Measurements from ENCODE around the gene ING4. TPM values are rescaled to one million over a fixed set of nuclear protein-coding genes. Genes with fewer than 3 reads are reported as not detected.

The ING4 gene
- total and polyA plus RNA-seq, 4 donors: 13.9 to 18.1 (median 15.2) TPM

DNA sequence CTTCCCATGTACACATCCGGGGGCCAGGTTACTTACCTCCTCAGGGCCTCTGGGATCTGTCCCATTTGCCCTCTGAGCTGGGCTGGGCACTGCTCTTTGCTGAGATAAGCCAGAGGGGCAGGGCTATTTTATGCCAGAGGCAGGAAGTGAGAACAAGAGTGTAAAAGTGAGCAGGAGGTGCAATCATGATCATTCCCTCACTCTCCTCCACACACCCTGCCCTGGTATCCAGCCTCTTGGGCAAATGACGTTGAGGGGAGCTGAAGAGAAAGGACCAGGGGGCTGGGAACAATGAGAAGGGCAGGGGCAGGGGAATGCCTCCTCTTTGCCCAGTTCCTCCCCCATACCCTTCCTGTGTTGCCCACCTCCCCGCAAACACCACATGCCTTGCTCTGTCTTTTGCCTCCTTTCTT, 31.4 kb downstream of the ING4 start:
- Histone ChIP-seq H3K4me3 (ENCODE audit: low read depth in 1 of 3, low read length in 3 of 3) (no peak overlapping the region), H3K9ac (ENCODE audit: low read depth in 1 of 2, low read length in 2 of 2) (no peak overlapping the region)
- TF ChIP-seq REST (IDR thresholded peaks at IDR 0.05) (no peak), YY1 (IDR thresholded peaks at IDR 0.05) (no peak), ATF3 (IDR thresholded peaks at IDR 0.05) (no peak), NR2F2 (IDR thresholded peaks at IDR 0.05) (no peak), HNF4G (IDR thresholded peaks at IDR 0.05) (no peak), RXRA (IDR thresholded peaks at IDR 0.05) (no peak), JUND (IDR thresholded peaks at IDR 0.05) (no peak), RAD21 (IDR thresholded peaks at IDR 0.05) (no peak), GABPA (IDR thresholded peaks at IDR 0.05 in 1 of 2, conservative IDR thresholded peaks at IDR 0.05 in 1 of 2) (no peak), FOXA1 (IDR thresholded peaks at IDR 0.05) (no peak), EGR1 (IDR thresholded peaks at IDR 0.05; ENCODE audit: low read depth in 2 of 2) (no peak), SP1 (IDR thresholded peaks at IDR 0.05) (no peak), FOXA2 (IDR thresholded peaks at IDR 0.05) (no peak), TAF1 (conservative IDR thresholded peaks at IDR 0.05) (no peak), HNF4A (conservative IDR thresholded peaks at IDR 0.05) (no peak)
- TF ChIP-seq, protein P1, sequence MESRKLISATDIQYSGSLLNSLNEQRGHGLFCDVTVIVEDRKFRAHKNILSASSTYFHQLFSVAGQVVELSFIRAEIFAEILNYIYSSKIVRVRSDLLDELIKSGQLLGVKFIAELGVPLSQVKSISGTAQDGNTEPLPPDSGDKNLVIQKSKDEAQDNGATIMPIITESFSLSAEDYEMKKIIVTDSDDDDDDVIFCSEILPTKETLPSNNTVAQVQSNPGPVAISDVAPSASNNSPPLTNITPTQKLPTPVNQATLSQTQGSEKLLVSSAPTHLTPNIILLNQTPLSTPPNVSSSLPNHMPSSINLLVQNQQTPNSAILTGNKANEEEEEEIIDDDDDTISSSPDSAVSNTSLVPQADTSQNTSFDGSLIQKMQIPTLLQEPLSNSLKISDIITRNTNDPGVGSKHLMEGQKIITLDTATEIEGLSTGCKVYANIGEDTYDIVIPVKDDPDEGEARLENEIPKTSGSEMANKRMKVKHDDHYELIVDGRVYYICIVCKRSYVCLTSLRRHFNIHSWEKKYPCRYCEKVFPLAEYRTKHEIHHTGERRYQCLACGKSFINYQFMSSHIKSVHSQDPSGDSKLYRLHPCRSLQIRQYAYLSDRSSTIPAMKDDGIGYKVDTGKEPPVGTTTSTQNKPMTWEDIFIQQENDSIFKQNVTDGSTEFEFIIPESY (IDR thresholded peaks at IDR 0.05): no peak
- TF ChIP-seq, protein P2, sequence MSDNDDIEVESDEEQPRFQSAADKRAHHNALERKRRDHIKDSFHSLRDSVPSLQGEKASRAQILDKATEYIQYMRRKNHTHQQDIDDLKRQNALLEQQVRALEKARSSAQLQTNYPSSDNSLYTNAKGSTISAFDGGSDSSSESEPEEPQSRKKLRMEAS (IDR thresholded peaks at IDR 0.05): no peak
- TF ChIP-seq, protein P3, sequence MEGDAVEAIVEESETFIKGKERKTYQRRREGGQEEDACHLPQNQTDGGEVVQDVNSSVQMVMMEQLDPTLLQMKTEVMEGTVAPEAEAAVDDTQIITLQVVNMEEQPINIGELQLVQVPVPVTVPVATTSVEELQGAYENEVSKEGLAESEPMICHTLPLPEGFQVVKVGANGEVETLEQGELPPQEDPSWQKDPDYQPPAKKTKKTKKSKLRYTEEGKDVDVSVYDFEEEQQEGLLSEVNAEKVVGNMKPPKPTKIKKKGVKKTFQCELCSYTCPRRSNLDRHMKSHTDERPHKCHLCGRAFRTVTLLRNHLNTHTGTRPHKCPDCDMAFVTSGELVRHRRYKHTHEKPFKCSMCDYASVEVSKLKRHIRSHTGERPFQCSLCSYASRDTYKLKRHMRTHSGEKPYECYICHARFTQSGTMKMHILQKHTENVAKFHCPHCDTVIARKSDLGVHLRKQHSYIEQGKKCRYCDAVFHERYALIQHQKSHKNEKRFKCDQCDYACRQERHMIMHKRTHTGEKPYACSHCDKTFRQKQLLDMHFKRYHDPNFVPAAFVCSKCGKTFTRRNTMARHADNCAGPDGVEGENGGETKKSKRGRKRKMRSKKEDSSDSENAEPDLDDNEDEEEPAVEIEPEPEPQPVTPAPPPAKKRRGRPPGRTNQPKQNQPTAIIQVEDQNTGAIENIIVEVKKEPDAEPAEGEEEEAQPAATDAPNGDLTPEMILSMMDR (IDR thresholded peaks at IDR 0.05; ENCODE audit: low read depth, low read length, missing input control): no peak

More for the DNA sequence above, 31.4 kb downstream of the ING4 start:
- Histone ChIP-seq H3K27ac (ENCODE audit: low read depth in 1 of 2, low read length in 2 of 2) (no peak overlapping the region), H3K27me3 (ENCODE audit: control insufficient read depth in 4 of 4, insufficient read depth in 4 of 4, low read length in 3 of 4) (no peaks in the 10 kb centered on the region), H3K9me3 (ENCODE audit: control insufficient read depth in 4 of 4, low read length in 3 of 4) (no peaks in the 10 kb centered on the region), H3K4me1 (ENCODE audit: control insufficient read depth in 4 of 4, insufficient read depth in 4 of 4, low read length in 3 of 4) (peaks cover 0 to 3% (median 2%) of the 10 kb centered on the region in 4 donors), H3K36me3 (ENCODE audit: control insufficient read depth in 4 of 4, insufficient read depth in 3 of 4, low read depth in 1 of 4, low read length in 3 of 4) (no peaks in the 10 kb centered on the region)
- 63% methylated on average over 3 of the region's 3 CpGs for WGBS
- peak; percentile 34 for DNase-seq (ENCODE audit: low spot score)

Data from liver (tissue), 9 donors.